Camera-type eye (tissue), 1 donor: ENCODE data around the gene RAB3GAP2. TPM values are rescaled to one million over a fixed set of nuclear protein-coding genes. Genes with fewer than 3 reads are reported as not detected.

Source experiments
- total RNA-seq: library from RNA; depleted of rRNA; stranded (reverse); fragments of >200 nt; gene quantifications from one replicate; pipeline ENCODE4 v1.2.3, GENCODE V29; 2014

RAB3GAP2 gene, protein sequence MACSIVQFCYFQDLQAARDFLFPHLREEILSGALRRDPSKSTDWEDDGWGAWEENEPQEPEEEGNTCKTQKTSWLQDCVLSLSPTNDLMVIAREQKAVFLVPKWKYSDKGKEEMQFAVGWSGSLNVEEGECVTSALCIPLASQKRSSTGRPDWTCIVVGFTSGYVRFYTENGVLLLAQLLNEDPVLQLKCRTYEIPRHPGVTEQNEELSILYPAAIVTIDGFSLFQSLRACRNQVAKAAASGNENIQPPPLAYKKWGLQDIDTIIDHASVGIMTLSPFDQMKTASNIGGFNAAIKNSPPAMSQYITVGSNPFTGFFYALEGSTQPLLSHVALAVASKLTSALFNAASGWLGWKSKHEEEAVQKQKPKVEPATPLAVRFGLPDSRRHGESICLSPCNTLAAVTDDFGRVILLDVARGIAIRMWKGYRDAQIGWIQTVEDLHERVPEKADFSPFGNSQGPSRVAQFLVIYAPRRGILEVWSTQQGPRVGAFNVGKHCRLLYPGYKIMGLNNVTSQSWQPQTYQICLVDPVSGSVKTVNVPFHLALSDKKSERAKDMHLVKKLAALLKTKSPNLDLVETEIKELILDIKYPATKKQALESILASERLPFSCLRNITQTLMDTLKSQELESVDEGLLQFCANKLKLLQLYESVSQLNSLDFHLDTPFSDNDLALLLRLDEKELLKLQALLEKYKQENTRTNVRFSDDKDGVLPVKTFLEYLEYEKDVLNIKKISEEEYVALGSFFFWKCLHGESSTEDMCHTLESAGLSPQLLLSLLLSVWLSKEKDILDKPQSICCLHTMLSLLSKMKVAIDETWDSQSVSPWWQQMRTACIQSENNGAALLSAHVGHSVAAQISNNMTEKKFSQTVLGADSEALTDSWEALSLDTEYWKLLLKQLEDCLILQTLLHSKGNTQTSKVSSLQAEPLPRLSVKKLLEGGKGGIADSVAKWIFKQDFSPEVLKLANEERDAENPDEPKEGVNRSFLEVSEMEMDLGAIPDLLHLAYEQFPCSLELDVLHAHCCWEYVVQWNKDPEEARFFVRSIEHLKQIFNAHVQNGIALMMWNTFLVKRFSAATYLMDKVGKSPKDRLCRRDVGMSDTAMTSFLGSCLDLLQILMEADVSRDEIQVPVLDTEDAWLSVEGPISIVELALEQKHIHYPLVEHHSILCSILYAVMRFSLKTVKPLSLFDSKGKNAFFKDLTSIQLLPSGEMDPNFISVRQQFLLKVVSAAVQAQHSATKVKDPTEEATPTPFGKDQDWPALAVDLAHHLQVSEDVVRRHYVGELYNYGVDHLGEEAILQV (N-terminal part only)
- 65.9 TPM for total RNA-seq

DNA sequence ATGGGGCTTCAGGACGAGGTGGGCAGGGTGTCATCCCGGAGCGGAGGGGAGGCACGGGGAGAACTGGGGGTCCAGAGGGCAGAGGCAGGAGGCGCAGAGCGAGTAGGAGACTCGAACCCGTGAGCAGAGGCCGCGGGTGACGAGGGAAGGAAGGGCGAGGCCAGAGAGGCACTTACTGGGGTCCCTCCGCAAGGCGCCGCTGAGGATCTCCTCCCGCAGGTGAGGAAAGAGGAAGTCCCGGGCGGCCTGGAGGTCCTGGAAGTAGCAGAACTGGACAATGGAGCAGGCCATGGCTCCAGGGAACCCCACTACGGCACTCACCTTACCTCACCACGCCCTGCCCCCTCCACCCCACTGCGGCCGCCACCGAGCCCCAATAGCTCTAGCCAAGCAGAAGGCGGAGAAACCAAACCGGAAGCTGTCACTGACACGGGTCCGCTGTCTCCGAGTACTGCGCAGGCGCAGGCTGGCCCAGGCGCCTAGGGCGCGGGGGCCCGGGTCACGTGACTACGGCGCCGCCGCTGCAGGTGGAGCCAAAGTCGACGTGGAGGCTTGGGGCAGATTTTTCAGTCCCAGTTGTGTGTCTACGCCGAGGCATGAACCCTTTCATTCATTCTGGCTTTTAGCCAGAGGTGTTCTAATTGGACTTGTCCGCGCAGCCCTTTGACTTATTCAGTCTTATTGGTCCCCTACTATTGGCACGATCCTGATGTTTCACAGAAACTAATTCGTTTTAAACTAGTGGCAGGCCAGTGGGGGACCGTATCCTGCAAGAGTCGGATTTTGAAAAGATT lies at the start of gene RAB3GAP2:
RAB3GAP2 (minus strand) TSS at position 407 of the 794 bp plus-strand sequence; CDS start at position 291, 116 bp downstream.

Other genes with a start within 250 kb of the RAB3GAP2 start
- gene EPRS1, start 225.9 kb downstream of the RAB3GAP2 start, total RNA-seq: 129 TPM
- 30.7 TPM for gene BPNT1, start 182.7 kb downstream of the RAB3GAP2 start, total RNA-seq
- 64.0 TPM for gene IARS2, start 178.3 kb downstream of the RAB3GAP2 start, total RNA-seq